Brain microvascular endothelial cell (primary cell): ENCODE data around the gene USP15.
A peak's percentile ranks its signal among the peaks of the same experiment; 100 is the strongest.
"Not testable (repeated sequence)": the region's sequence is repeated elsewhere in the genome, so short reads cannot be mapped to it uniquely, and the experiment has no call there.

Experiments
- DNase-seq: peaks from one replicate; pipeline ENCODE4 v3.0.0-alpha.2; 2020
- H3K27ac ChIP-seq: fragments of 250-450 bp; sonication (Bioruptor Pico); 2 replicates; pipeline ENCODE4 v1.5.1; 2020; ENCODE audit warnings: mild to moderate bottlenecking, moderate library complexity
- H3K27me3 ChIP-seq: fragments of 250-450 bp; sonication (Bioruptor Pico); replicated peaks from 2 replicates; pipeline ENCODE4 v1.5.1; 2020; ENCODE audit warnings: mild to moderate bottlenecking
- H3K36me3 ChIP-seq: fragments of 250-450 bp; sonication (Bioruptor Pico); replicated peaks from 2 replicates; pipeline ENCODE4 v1.5.1; 2020; ENCODE audit warnings: mild to moderate bottlenecking
- H3K4me3 ChIP-seq: 2 replicates; pipeline ENCODE4 v1.5.1; 2011; ENCODE audit warnings: low read depth, mild to moderate bottlenecking, control low read depth, low read length, moderate library complexity
- CTCF ChIP-seq: IDR thresholded peaks from 2 replicates; pipeline ENCODE4 v1.5.1; 2011; ENCODE audit warnings: low read depth, mild to moderate bottlenecking, moderate library complexity, low read length, control low read depth, inconsistent platforms; ENCODE audit errors: missing control alignments
- in situ Hi-C: cut with HindIII; loops from 2 replicates; pipeline ENCODE4 v1.10.0; 2017; ENCODE audit warnings: low sequenced_read_pairs, low pct_ligation_motif_present

USP15 gene

GRCh38 chr12:62323386-62323785 lies 63.2 kb downstream of the USP15 start:
- H3K4me3 ChIP-seq, result no peak overlapping the region
- no peak for TF ChIP-seq CTCF
- no peak overlapping the region for H3K27ac ChIP-seq
- DNase-seq, result no peak
- in situ Hi-C loops, result no loop called here
- H3K36me3 ChIP-seq, result peaks cover 8% of the 10 kb centered on the region
- no peaks in the 10 kb centered on the region for H3K27me3 ChIP-seq

GRCh38 chr12:62328296-62328921 lies 68.2 kb downstream of the USP15 start:
- no peaks in the 10 kb centered on the region for H3K36me3 ChIP-seq
- in situ Hi-C loops, result no loop called here
- no peak for TF ChIP-seq CTCF
- no peak overlapping the region for H3K4me3 ChIP-seq
- DNase-seq, result no peak
- no peak overlapping the region for H3K27ac ChIP-seq
- no peaks in the 10 kb centered on the region for H3K27me3 ChIP-seq

GRCh38 chr12:62331306-62331705 lies 71.1 kb downstream of the USP15 start:
- H3K27me3 ChIP-seq, result no peaks in the 10 kb centered on the region
- no peak overlapping the region for H3K27ac ChIP-seq
- DNase-seq, result no peak
- TF ChIP-seq CTCF, result no peak
- no peak overlapping the region for H3K4me3 ChIP-seq
- H3K36me3 ChIP-seq, result no peaks in the 10 kb centered on the region
- in situ Hi-C loops, result no loop called here

- H3K27ac ChIP-seq, result no peak overlapping the region
- H3K27me3 ChIP-seq, result no peaks in the 10 kb centered on the region
- H3K36me3 ChIP-seq, result no peaks in the 10 kb centered on the region
- in situ Hi-C loops, result no loop called here
- peak; percentile 23 for DNase-seq
- no peak for TF ChIP-seq CTCF
- no peak overlapping the region for H3K4me3 ChIP-seq
These were observed 72.4 kb downstream of the USP15 start for GRCh38 chr12:62332598-62332997.

- in situ Hi-C loops, result no loop called here
- no peaks in the 10 kb centered on the region for H3K36me3 ChIP-seq
- H3K4me3 ChIP-seq, result no peak overlapping the region
- H3K27ac ChIP-seq, result no peak overlapping the region
- no peak for TF ChIP-seq CTCF
- DNase-seq, result no peak
- H3K27me3 ChIP-seq, result no peaks in the 10 kb centered on the region
These were observed 74.9 kb downstream of the USP15 start for GRCh38 chr12:62335057-62335456.

- no peak for TF ChIP-seq CTCF
- Histone ChIP-seq H3K27ac (no peak overlapping the region), H3K27me3 (no peaks in the 10 kb centered on the region), H3K4me3 (no peak overlapping the region), H3K36me3 (no peaks in the 10 kb centered on the region)
- DNase-seq, result no peak
- in situ Hi-C loops, result no loop called here
These were observed 75.6 kb downstream of the USP15 start for GRCh38 chr12:62335796-62336195.

- in situ Hi-C loops, H3K27me3 ChIP-seq, H3K4me3 ChIP-seq, H3K36me3 ChIP-seq, DNase-seq, H3K27ac ChIP-seq: not testable (repeated sequence)
These were observed 77.4 kb downstream of the USP15 start for GRCh38 chr12:62337643-62338042.

GRCh38 chr12:62342614-62343303 lies 82.6 kb downstream of the USP15 start:
- H3K27me3 ChIP-seq, H3K4me3 ChIP-seq, DNase-seq, H3K27ac ChIP-seq, H3K36me3 ChIP-seq, in situ Hi-C loops: not testable (repeated sequence)
